ENCODE measurements around the gene CYP20A1.
"Not testable (repeated sequence)": the region's sequence is repeated elsewhere in the genome, so short reads cannot be mapped to it uniquely, and the experiment has no call there.

Gene CYP20A1

GRCh38 chr2:203238704-203239526 lies at the start of gene CYP20A1:
CYP20A1 (plus strand) TSS chr2:203239018; CDS start chr2:203239063, 45 bp downstream.
- peak; percentile 96 for DNase-seq

- not testable (repeated sequence) for DNase-seq
Observed at GRCh38 chr2:203190547-203190946, 48.3 kb upstream of the CYP20A1 start.

- DNase-seq = not testable (repeated sequence)
Observed at GRCh38 chr2:203191026-203191425, 47.8 kb upstream of the CYP20A1 start.

GRCh38 chr2:203191961-203192360 lies 46.9 kb upstream of the CYP20A1 start:
- no peak for DNase-seq

GRCh38 chr2:203195331-203196036 lies 43.3 kb upstream of the CYP20A1 start:
- no peak for DNase-seq

- DNase-seq = no peak
Observed at GRCh38 chr2:203200866-203201265, 38.0 kb upstream of the CYP20A1 start.

- DNase-seq = no peak
Observed at GRCh38 chr2:203201426-203201825, 37.4 kb upstream of the CYP20A1 start.

- no peak for DNase-seq
Observed at GRCh38 chr2:203209538-203209937, 29.3 kb upstream of the CYP20A1 start.

- DNase-seq = peak; percentile 30
Observed at GRCh38 chr2:203225423-203226039, 13.3 kb upstream of the CYP20A1 start.

GRCh38 chr2:203229674-203230073 lies 9.1 kb upstream of the CYP20A1 start:
- not testable (repeated sequence) for DNase-seq

GRCh38 chr2:203237346-203238238 lies 1.2 kb upstream of the CYP20A1 start:
- DNase-seq = no peak

- no peak for DNase-seq
Observed at GRCh38 chr2:203238292-203238703, 520 bp upstream of the CYP20A1 start.

- DNase-seq = no peak
Observed at GRCh38 chr2:203240491-203240890, 1.7 kb downstream of the CYP20A1 start.

- no peak for DNase-seq
Observed at GRCh38 chr2:203242518-203242917, 3.7 kb downstream of the CYP20A1 start.

- DNase-seq = no peak
Observed at GRCh38 chr2:203246646-203247045, 7.8 kb downstream of the CYP20A1 start.

- no peak for DNase-seq
Observed at GRCh38 chr2:203252818-203253217, 14.0 kb downstream of the CYP20A1 start.

- not testable (repeated sequence) for DNase-seq
Observed at GRCh38 chr2:203253422-203254095, 14.7 kb downstream of the CYP20A1 start.

- no peak for DNase-seq
Observed at GRCh38 chr2:203261326-203262159, 22.7 kb downstream of the CYP20A1 start.

GRCh38 chr2:203279288-203279687 lies 40.5 kb downstream of the CYP20A1 start:
- DNase-seq = no peak

- no peak for DNase-seq
Observed at GRCh38 chr2:203280428-203281064, 41.7 kb downstream of the CYP20A1 start.

GRCh38 chr2:203282101-203282500 lies 43.3 kb downstream of the CYP20A1 start:
- DNase-seq = no peak

Measured in NCI-H2171 treated with DMSO at 0.1 percent for 48 hours (cell line).